ENCODE data around the gene SMIM14. TPM values are rescaled to one million over a fixed set of nuclear protein-coding genes. Genes with fewer than 3 reads are reported as not detected.

SMIM14 gene
- total and polyA plus RNA-seq, 9 of the 15 experiments (the other 6 are each of a cell fraction or from before 2014, with no cell fraction given), result 0.98 to 3.7 (median 2.2) TPM

- no peak for TF ChIP-seq MXI1 (IDR thresholded peaks at IDR 0.05; ENCODE audit: low read depth, low read length)
- TF ChIP-seq RFX7 (CRISPR knock-in tag; IDR thresholded peaks at IDR 0.05), result no peak
Measured at GRCh38 chr4:39667706-39668105, 29.0 kb upstream of the SMIM14 start (continued).

GRCh38 chr4:39664828-39665731 is 26.4 kb upstream of the SMIM14 start:
- in situ Hi-C loops (cut with MboI), result no loop called here
- Histone ChIP-seq H2AFZ (ENCODE audit: low read depth, low read length) (peak overlapping the region; percentile 13; the same call in 1 of the 2 replicates), H3K4me1 (replicated peaks in 1 of 2; ENCODE audit: control insufficient read depth in 2 of 2, insufficient read depth in 2 of 2, low read length in 2 of 2) (no peaks in the 10 kb centered on the region)

More at GRCh38 chr4:39664828-39665731, 26.4 kb upstream of the SMIM14 start:
- no peak for ATAC-seq
- CTCF ChIA-PET (ENCODE audit: low intra/inter-chr PET ratio), result interaction anchor here (0.6 kb wide), 1 partner anchor 997 kb away, joined by 3 read pairs; no protein-coding TSS in a partner anchor
- WGBS (ENCODE audit: insufficient coverage, low coverage, missing lambda C conversion rate), result 7% methylated on average over 3 of the region's 3 CpGs
- H3K9me1 ChIP-seq (ENCODE audit: control insufficient read depth, insufficient read depth, low read length), result no peaks in the 10 kb centered on the region
- H3K9ac ChIP-seq (ENCODE audit: insufficient read depth in 1 of 2, low read depth in 2 of 2, low read length in 2 of 2), result no peak overlapping the region
- no peaks in the 10 kb centered on the region for H3K9me3 ChIP-seq (replicated peaks; ENCODE audit: control insufficient read depth, insufficient read depth, low read depth, low read length)
- no peak overlapping the region for H3K4me3 ChIP-seq
- H3K4me2 ChIP-seq (ENCODE audit: insufficient read depth, low read length), result no peak overlapping the region
- DNase-seq (ENCODE audit: extremely low read depth in 1 of 4, low spot score in 3 of 4), result no peak
- no peaks in the 10 kb centered on the region for H4K20me1 ChIP-seq (replicated peaks; ENCODE audit: control insufficient read depth, insufficient read depth, low read length)
- TF ChIP-seq ZNF224 (CRISPR knock-in tag; IDR thresholded peaks at IDR 0.05) (no peak), ATF6 (CRISPR knock-in tag; IDR thresholded peaks at IDR 0.05) (no peak), JUN (IDR thresholded peaks at IDR 0.05; ENCODE audit: borderline replicate concordance, low read depth, low read length) (no peak), JUN (CRISPR knock-in tag; IDR thresholded peaks at IDR 0.05; ENCODE audit: borderline replicate concordance) (no peak), SMAD1 (IDR thresholded peaks at IDR 0.05; ENCODE audit: low read depth, low read length, partially characterized antibody) (no peak), HEY1 (CRISPR knock-in tag; IDR thresholded peaks at IDR 0.05; ENCODE audit: borderline replicate concordance) (no peak), NCOA4 (IDR thresholded peaks at IDR 0.05; ENCODE audit: partially characterized antibody) (no peak), PML (IDR thresholded peaks at IDR 0.05; ENCODE audit: low read length) (no peak), STAG1 (CRISPR knock-in tag; IDR thresholded peaks at IDR 0.05; ENCODE audit: borderline replicate concordance) (no peak), ZNF57 (CRISPR knock-in tag; IDR thresholded peaks at IDR 0.05) (no peak)
- no peaks in the 10 kb centered on the region for H3K27me3 ChIP-seq (ENCODE audit: control insufficient read depth in 2 of 2, insufficient read depth in 2 of 2, low read length in 2 of 2)
- no TSS peak for BruUV-seq (replicated peaks)
- intact Hi-C loops (cut with micrococcal nuclease), result no loop called here
- FAIRE-seq, result no peak
- H3K36me3 ChIP-seq (ENCODE audit: control insufficient read depth, insufficient read depth, low read length), result no peaks in the 10 kb centered on the region
- H3K79me2 ChIP-seq (ENCODE audit: control insufficient read depth, insufficient read depth, low read length), result no peaks in the 10 kb centered on the region
- POLR2A ChIA-PET, result interaction anchor here (0.6 kb wide), 1 partner anchor 733 kb away, joined by 3 read pairs; no protein-coding TSS in a partner anchor
- H3K27ac ChIP-seq (ENCODE audit: extremely low read depth, low read depth, low read length), result no peak overlapping the region

Data from K562 (cell line).